ENCODE results near the gene FRK.

DNA sequence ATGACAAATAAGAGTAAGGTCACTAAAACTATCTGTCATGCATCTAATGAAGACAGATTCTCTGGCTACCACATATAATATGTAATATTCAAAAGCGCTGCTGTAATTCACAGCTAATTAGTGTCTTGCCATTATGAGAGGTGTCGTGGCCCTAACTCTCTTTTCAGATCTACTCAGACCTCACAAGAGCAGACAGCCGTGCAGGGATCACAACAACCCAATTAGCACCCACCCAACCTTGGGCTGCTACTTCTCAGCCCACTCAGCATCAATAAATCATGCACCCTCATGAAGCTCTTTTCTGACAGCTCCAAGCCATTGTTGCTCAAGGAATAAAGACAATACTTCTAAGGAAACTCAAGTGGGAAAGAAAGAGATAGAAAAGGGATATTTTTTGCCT lies 61.5 kb downstream of the FRK start:
- TF ChIP-seq, protein P1, sequence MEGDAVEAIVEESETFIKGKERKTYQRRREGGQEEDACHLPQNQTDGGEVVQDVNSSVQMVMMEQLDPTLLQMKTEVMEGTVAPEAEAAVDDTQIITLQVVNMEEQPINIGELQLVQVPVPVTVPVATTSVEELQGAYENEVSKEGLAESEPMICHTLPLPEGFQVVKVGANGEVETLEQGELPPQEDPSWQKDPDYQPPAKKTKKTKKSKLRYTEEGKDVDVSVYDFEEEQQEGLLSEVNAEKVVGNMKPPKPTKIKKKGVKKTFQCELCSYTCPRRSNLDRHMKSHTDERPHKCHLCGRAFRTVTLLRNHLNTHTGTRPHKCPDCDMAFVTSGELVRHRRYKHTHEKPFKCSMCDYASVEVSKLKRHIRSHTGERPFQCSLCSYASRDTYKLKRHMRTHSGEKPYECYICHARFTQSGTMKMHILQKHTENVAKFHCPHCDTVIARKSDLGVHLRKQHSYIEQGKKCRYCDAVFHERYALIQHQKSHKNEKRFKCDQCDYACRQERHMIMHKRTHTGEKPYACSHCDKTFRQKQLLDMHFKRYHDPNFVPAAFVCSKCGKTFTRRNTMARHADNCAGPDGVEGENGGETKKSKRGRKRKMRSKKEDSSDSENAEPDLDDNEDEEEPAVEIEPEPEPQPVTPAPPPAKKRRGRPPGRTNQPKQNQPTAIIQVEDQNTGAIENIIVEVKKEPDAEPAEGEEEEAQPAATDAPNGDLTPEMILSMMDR (conservative IDR thresholded peaks at IDR 0.05 in 1 of 2, IDR thresholded peaks at IDR 0.05 in 1 of 2; ENCODE audit: extremely low read depth in 1 of 2, insufficient read depth in 1 of 2, low read depth in 1 of 2, low read length in 2 of 2), result no peak
- no peak for TF ChIP-seq EZH2 (IDR thresholded peaks at IDR 0.05; ENCODE audit: borderline replicate concordance, low read length)
